ENCODE data around the gene UMODL1.

Gene UMODL1

DNA sequence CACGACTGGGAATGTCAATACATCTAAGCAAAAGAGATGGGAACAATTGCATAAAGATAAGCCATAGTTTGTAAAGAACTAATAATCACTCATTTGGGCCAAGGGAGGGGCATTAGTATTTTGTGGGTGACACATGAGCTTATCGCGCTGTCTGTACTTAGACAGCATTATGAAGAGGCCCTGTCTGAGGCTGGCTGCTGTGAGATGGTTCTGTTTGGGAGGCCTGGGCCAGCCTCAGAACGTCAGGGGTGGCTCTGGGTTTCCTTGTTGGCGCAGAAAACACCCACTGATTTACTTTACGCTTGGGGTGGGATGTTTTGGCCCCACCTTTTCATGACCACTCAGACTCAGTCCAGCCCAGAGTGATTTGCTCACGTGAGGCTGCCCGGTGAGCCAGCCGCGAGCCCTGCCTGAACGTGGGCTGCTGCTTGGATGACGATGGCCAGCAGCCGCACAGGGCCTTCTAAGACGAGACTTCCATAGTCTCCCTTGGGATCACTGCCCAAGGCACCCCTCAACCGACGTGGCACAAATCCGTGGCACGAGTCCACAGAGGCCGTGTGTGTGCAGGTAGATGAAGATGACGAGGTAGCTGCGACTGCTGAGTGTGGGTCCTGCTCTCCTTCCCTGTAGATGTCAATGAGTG lies 18.7 kb downstream of the UMODL1 start:
- no peak for DNase-seq (ENCODE audit: low read depth)

DNA sequence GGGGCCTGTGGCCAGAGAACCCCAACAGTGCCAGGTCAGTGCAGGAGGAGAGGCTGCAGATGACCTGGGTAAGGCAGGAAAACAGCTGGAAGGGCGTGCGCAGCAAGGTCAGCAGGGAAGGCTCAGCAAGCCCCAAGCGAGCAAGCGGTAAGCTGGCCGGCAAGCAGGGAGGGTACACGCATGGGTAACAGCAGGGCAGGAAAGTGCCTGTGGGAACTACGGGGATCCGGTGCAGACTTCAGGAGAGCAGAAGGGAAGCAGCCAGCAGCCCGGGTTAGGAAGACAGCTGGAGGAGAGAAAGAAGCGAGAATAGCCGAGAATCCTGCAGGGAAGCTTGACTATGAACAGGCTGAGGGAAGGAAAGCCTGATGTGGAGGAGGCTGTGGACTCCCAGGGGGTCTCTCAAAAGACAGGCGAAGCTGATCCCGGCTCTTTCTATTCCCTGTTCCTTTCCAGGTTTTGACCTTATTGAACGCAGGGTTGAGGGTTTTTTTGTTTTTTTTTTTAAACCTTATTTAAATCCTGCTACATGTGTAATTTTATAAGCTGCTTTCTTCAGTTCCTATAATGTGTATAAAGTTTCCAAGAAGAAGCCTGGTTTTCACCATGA lies 20.9 kb downstream of the UMODL1 start:
- TF ChIP-seq, protein P1, sequence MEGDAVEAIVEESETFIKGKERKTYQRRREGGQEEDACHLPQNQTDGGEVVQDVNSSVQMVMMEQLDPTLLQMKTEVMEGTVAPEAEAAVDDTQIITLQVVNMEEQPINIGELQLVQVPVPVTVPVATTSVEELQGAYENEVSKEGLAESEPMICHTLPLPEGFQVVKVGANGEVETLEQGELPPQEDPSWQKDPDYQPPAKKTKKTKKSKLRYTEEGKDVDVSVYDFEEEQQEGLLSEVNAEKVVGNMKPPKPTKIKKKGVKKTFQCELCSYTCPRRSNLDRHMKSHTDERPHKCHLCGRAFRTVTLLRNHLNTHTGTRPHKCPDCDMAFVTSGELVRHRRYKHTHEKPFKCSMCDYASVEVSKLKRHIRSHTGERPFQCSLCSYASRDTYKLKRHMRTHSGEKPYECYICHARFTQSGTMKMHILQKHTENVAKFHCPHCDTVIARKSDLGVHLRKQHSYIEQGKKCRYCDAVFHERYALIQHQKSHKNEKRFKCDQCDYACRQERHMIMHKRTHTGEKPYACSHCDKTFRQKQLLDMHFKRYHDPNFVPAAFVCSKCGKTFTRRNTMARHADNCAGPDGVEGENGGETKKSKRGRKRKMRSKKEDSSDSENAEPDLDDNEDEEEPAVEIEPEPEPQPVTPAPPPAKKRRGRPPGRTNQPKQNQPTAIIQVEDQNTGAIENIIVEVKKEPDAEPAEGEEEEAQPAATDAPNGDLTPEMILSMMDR (IDR thresholded peaks at IDR 0.05; ENCODE audit: low read length, missing control alignments), result no peak

More for the DNA sequence above, 18.7 kb downstream of the UMODL1 start:
- TF ChIP-seq, protein P1 (IDR thresholded peaks at IDR 0.05; ENCODE audit: low read length, missing control alignments), result no peak
- no peak overlapping the region for H3K4me3 ChIP-seq (replicated peaks; ENCODE audit: low read depth, low read length)

DNA sequence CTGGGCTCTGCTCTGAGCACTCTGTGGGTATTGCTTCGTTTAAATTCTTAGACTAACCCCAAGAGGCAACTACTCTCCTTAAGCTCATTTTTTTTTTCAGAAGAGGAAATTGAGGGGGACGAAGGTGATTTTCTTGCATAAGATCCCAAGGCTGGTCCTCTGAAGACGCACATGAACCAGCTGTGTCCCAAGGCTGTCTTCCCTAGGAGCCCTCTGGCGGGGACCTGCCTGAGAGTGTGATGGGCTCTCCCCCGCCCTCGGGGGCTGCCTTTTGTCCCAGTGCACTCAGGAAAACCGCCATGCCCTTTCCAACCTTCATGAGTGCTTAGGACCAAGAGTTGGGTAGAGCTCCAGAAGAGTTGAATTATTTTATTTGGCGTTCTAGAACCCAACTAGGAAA lies 21.7 kb downstream of the UMODL1 start:
- TF ChIP-seq, protein P1 (IDR thresholded peaks at IDR 0.05; ENCODE audit: low read length, missing control alignments), result no peak
- H3K4me3 ChIP-seq (replicated peaks; ENCODE audit: low read depth, low read length), result no peak overlapping the region
- DNase-seq (ENCODE audit: low read depth), result no peak

More for the DNA sequence above, 20.9 kb downstream of the UMODL1 start:
- no peak overlapping the region for H3K4me3 ChIP-seq (replicated peaks; ENCODE audit: low read depth, low read length)
- no peak for DNase-seq (ENCODE audit: low read depth)

DNA sequence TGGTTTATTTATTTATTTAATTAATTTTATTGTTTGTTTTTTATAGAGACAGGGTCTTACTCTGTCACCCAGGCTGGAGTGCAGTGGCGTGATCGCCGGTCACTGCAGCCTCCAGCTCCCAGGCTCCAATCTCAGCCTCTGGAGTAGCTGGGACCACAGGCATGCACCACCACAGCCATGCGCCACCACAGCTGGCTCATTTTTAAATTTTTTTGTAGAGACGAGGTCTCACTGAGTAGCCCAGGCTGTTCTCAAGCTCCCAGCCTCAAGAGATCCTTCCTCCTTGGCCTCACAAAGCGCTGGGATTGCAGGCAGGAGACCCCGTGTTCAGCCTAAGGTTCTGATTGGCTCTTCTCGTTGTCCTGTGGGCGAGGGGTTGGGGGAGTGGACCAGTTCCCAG lies 22.1 kb downstream of the UMODL1 start:
- H3K4me3 ChIP-seq (replicated peaks; ENCODE audit: low read depth, low read length), result no peak overlapping the region
- DNase-seq (ENCODE audit: low read depth), result no peak
- TF ChIP-seq, protein P1 (IDR thresholded peaks at IDR 0.05; ENCODE audit: low read length, missing control alignments), result no peak

DNA sequence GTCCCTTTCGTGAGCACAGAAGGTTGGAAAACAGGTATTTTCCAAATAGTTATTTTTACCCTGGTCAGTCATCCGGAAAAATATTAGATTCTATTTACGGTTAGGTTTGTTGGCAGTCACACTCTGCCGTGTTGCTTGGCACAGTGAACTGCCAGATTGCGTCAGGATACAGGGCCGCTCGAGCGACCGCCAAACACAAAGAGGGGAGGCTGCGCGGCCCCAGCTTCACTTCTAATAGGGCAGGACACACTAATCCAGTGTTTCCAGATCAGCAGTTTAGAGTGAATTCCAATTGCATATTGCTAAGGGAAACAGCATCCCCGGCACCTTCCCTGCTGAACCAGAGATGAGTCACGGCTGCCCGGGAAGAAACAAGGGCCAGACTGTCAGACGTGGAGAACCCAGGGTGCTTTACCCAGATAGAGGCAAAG lies 22.9 kb downstream of the UMODL1 start:
- peak; percentile 49 for DNase-seq (ENCODE audit: low read depth)

DNA sequence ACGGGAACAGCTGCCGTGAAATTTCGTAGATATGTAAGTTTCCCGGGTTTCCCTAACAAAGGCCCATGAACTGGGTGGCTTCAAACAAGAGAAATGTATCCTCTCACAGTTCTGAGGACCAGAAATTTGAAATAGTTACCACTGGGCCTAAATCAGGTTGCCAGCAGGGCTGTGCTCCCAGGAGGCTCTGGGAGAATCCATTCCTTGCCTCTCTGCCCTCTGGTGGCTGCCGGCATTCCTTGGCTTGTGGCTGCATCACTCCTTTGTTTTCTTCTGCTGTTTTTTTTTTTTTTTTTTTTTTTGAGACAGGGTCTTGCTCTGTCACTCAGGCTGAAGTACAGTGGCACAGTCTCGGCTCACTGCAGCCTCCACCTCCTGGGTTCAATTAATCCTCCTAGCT lies 23.7 kb downstream of the UMODL1 start:
- DNase-seq (ENCODE audit: low read depth), result no peak
- TF ChIP-seq, protein P1 (IDR thresholded peaks at IDR 0.05; ENCODE audit: low read length, missing control alignments), result no peak
- H3K4me3 ChIP-seq (replicated peaks; ENCODE audit: low read depth, low read length), result no peak overlapping the region

More for the DNA sequence above, 22.9 kb downstream of the UMODL1 start:
- TF ChIP-seq, protein P1 (IDR thresholded peaks at IDR 0.05; ENCODE audit: low read length, missing control alignments), result no peak
- no peak overlapping the region for H3K4me3 ChIP-seq (replicated peaks; ENCODE audit: low read depth, low read length)

Measured in fibroblast of pulmonary artery (primary cell).